ENCODE results near the gene SYNGR2. TPM values are rescaled to one million over a fixed set of nuclear protein-coding genes. Genes with fewer than 3 reads are reported as not detected.

Gene SYNGR2
- total RNA-seq, 1 donor from 2014 or later: 44.1 TPM

- ATAC-seq (no peak), DNase-seq (ENCODE audit: low spot score) (peak; percentile 46)
Observed at GRCh38 chr17:78142119-78142861, 26.1 kb upstream of the SYNGR2 start.

- no peak for ATAC-seq
- DNase-seq (ENCODE audit: low spot score): peak; percentile 45
Observed at GRCh38 chr17:78143214-78144146, 24.9 kb upstream of the SYNGR2 start.

- peak; percentile 73 for ATAC-seq
- peak; percentile 84 for DNase-seq (ENCODE audit: low spot score)
Observed at GRCh38 chr17:78144147-78144719, 24.1 kb upstream of the SYNGR2 start.

- ATAC-seq (peak; percentile 68), DNase-seq (ENCODE audit: low spot score) (peak; percentile 75)
Observed at GRCh38 chr17:78144736-78145641, 23.4 kb upstream of the SYNGR2 start.

- DNase-seq (ENCODE audit: low spot score): no peak
- no peak for ATAC-seq
Observed at GRCh38 chr17:78146471-78146869, 21.9 kb upstream of the SYNGR2 start.

- DNase-seq (ENCODE audit: low spot score) (no peak), ATAC-seq (no peak)
Observed at GRCh38 chr17:78146881-78147280, 21.5 kb upstream of the SYNGR2 start.

GRCh38 chr17:78147315-78147998 lies 20.9 kb upstream of the SYNGR2 start:
- no peak for ATAC-seq
- DNase-seq (ENCODE audit: low spot score): no peak

- no peak for DNase-seq (ENCODE audit: low spot score)
Observed at GRCh38 chr17:78148286-78149016, 19.9 kb upstream of the SYNGR2 start.

GRCh38 chr17:78151514-78152008 lies 16.8 kb upstream of the SYNGR2 start:
- peak; percentile 86 for ATAC-seq
- DNase-seq (ENCODE audit: low spot score): no peak

More at GRCh38 chr17:78148286-78149016, 19.9 kb upstream of the SYNGR2 start:
- no peak for ATAC-seq

- ATAC-seq (peak; percentile 31), DNase-seq (ENCODE audit: low spot score) (no peak)
Observed at GRCh38 chr17:78154903-78155811, 13.2 kb upstream of the SYNGR2 start.

- no peak for DNase-seq (ENCODE audit: low spot score)
- no peak for ATAC-seq
Observed at GRCh38 chr17:78159575-78160158, 8.7 kb upstream of the SYNGR2 start.

GRCh38 chr17:78163881-78164747 lies 4.3 kb upstream of the SYNGR2 start:
- DNase-seq (ENCODE audit: low spot score): no peak
- ATAC-seq: no peak

GRCh38 chr17:78164748-78165607 lies 3.4 kb upstream of the SYNGR2 start:
- ATAC-seq (no peak), DNase-seq (ENCODE audit: low spot score) (no peak)

- DNase-seq (ENCODE audit: low spot score) (no peak), ATAC-seq (no peak)
Observed at GRCh38 chr17:78166416-78166815, 2.0 kb upstream of the SYNGR2 start.
